Lung (tissue), 12 donors: ENCODE measurements around the gene SLC25A41. TPM values are rescaled to one million over a fixed set of nuclear protein-coding genes. Genes with fewer than 3 reads are reported as not detected.

Experiments
- ATAC-seq: fragments of 200-7000 bp; cut with Tn5 transposase; one replicate; pipeline ENCODE4 v1.9.1; 2020; ENCODE audit warnings: moderate number of reproducible peaks; ENCODE audit not compliant: insufficient read depth, low FRiP score
- DNase-seq, 3 donors: peaks; one replicate each; pipeline ENCODE4 v3.0.0-alpha.2; 2013 to 2017
- H3K27ac ChIP-seq, 2 donors: one replicate each; pipeline ENCODE4 v1.5.1; 2013; ENCODE audit warnings: mild to moderate bottlenecking in 2 of 2, moderate library complexity in 2 of 2, control low read depth in 1 of 2, inconsistent platforms in 1 of 2, low read depth in 1 of 2, low read length in 1 of 2
- H3K27me3 ChIP-seq, 3 donors: one replicate each; pipeline ENCODE4 v1.5.1; 2013; ENCODE audit warnings: low read length in 2 of 3; ENCODE audit not compliant: control insufficient read depth in 3 of 3, insufficient read depth in 3 of 3
- H3K36me3 ChIP-seq, 4 donors: one replicate each; pipeline ENCODE4 v1.5.1; 2013; ENCODE audit warnings: low read length in 4 of 4, mild to moderate bottlenecking in 1 of 4, moderate library complexity in 1 of 4; ENCODE audit not compliant: control insufficient read depth in 4 of 4, insufficient read depth in 4 of 4
- H3K4me1 ChIP-seq, 5 donors: one replicate each; pipeline ENCODE4 v1.5.1; 2013; ENCODE audit warnings: low read length in 5 of 5, mild to moderate bottlenecking in 2 of 5, moderate library complexity in 1 of 5; ENCODE audit not compliant: control insufficient read depth in 5 of 5, insufficient read depth in 5 of 5
- H3K4me3 ChIP-seq: one replicate; pipeline ENCODE4 v1.5.1; 2013; ENCODE audit warnings: mild to moderate bottlenecking, control low read depth, moderate library complexity
- H3K9ac ChIP-seq, 2 donors: one replicate each; pipeline ENCODE4 v1.5.1; 2013; ENCODE audit warnings: low read length in 2 of 2, control low read depth in 1 of 2; ENCODE audit not compliant: insufficient read depth in 1 of 2
- H3K9me3 ChIP-seq, 4 donors: one replicate each; pipeline ENCODE4 v1.5.1; 2013; ENCODE audit warnings: low read length in 3 of 4, mild to moderate bottlenecking in 1 of 4, moderate library complexity in 1 of 4; ENCODE audit not compliant: control insufficient read depth in 4 of 4, insufficient read depth in 3 of 4
- WGBS, 2 donors: extraction: QIAGEN DNeasy Blood & Tissue Kit; methylation state at CpG; one replicate each; pipeline ENCODE4 v1.1.7; 2013; 5-methylcytosine and 5-hydroxymethylcytosine counted together
- polyA plus RNA-seq, 2 donors: library from polyadenylated mRNA; stranded (reverse); fragments of 200-250 nt; gene quantifications; one replicate each; pipeline ENCODE4 v1.2.1, GENCODE V29; 2013
- total RNA-seq, 2 donors: library from RNA; depleted of rRNA in 1 of 2; stranded (reverse); fragments of >200 nt in 1 of 2; gene quantifications; one replicate each; pipeline ENCODE4 v1.2.1, GENCODE V29; 2014 to 2021
- TF ChIP-seq, protein P1 (sequence below): IDR thresholded peaks from 2 replicates; pipeline ENCODE4 v1.5.1; 2012; ENCODE audit warnings: mild to moderate bottlenecking; ENCODE audit errors: control extremely low read depth, extremely low read depth
- donor health status: control.
- donor health status: control.
- donor health status: Bipolar disorder and iron deficiency.
- donor health status: healthy.
- donor health status: DM: yes; HTN: yes; CAD: no.

The SLC25A41 gene
- total and polyA plus RNA-seq, 4 donors = 0.10 to 0.43 (median 0.28) TPM; not detected in 1

DNA sequence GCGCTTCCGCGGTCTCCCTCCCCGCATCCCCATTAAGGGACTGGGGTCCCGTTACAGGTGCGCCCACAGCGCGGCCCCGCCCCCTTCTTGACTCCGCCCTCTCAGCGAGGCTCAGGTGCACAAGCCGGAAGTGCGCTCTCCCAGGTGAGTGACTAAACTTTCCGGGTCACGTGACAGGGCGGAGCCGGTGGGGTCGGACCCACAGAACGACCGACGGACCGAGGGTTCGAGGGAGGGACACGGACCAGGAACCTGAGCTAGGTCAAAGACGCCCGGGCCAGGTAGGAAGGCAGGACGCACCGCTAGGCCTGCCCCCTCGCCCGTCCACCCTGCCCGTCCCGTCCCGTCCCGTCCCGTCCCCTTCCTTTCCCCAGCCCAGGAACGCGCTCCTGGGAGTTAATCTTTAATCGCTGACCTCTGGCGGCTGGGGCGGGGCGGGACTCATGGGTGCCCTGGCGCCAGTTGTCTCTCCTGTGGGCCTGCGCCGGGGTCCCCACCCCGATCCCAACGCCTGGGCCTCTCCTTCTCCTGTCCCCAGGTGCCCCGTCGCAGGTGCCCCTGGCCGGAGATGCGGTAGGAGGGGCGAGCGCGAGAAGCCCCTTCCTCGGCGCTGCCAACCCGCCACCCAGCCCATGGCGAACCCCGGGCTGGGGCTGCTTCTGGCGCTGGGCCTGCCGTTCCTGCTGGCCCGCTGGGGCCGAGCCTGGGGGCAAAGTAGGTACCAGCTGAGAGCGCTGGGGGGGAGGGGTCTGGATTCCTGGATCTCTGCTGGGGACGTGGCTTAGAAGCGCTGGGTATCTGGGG lies 30.7 kb upstream of the SLC25A41 start, which contains the start of gene CRB3:
CRB3 (plus strand) TSS at position 202 of the 804 bp plus-strand sequence; CDS start at position 633, 431 bp downstream.
- H3K4me3 ChIP-seq = peak within 1 kb of the TSS; percentile 41
- H3K27ac ChIP-seq = peak within 1 kb of the TSS in 1 of 2 donors; percentile 83
- no peaks in the 10 kb centered on the region for H3K36me3 ChIP-seq
- ATAC-seq = peak; percentile 20
- no peaks in the 10 kb centered on the region for H3K9me3 ChIP-seq
- peak; percentile 61 to 84 (median 82) for DNase-seq
- 6 to 10% methylated on average over 62 to 65 of the region's 65 CpGs for WGBS, 2 donors
- TF ChIP-seq, protein P1, sequence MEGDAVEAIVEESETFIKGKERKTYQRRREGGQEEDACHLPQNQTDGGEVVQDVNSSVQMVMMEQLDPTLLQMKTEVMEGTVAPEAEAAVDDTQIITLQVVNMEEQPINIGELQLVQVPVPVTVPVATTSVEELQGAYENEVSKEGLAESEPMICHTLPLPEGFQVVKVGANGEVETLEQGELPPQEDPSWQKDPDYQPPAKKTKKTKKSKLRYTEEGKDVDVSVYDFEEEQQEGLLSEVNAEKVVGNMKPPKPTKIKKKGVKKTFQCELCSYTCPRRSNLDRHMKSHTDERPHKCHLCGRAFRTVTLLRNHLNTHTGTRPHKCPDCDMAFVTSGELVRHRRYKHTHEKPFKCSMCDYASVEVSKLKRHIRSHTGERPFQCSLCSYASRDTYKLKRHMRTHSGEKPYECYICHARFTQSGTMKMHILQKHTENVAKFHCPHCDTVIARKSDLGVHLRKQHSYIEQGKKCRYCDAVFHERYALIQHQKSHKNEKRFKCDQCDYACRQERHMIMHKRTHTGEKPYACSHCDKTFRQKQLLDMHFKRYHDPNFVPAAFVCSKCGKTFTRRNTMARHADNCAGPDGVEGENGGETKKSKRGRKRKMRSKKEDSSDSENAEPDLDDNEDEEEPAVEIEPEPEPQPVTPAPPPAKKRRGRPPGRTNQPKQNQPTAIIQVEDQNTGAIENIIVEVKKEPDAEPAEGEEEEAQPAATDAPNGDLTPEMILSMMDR = no peak
- peaks cover 0 to 11% (median 7%) of the 10 kb centered on the region in 3 donors for H3K27me3 ChIP-seq
- peak within 1 kb of the TSS in 1 of 2 donors; percentile 16 for H3K9ac ChIP-seq
- peaks cover 0 to 3% (median 0%) of the 10 kb centered on the region in 5 donors for H3K4me1 ChIP-seq

DNA sequence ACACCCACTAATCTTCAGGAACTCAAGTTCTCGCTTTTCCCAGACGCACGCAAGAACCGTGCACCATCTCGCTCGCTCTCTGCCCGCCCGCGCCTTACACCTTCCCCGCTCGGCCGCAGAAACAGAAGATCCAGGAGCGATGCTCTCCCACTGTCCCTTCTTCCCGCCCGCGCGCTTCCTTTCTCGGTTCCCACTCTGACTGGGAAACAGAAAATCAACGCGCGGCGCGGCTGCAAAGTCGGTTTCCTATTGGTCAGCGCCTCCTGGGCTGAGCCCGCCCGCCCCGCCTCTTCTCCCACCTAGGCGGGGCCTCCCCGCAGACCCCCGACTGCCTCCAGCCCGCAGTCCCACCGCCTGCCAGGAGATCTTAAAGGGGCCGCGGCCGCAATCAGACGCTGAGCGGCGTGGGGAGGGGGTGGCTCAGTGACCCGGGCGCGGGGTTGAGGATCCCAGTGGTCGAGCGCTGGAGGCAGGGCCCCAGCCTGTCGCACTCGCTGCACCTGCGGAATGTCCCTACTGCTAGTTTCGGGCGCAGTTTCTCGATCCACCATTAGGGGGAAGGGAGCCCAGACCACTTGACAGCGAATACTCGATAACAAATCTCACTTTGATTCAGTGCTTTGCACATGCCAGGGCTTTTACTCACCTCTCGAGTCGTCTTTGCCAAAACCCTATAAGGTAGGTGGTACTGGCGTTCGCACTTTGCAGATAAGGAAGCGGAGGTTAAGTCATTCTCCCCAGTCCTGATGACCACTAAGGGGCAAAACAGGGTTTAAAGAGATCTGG lies 26.7 kb upstream of the SLC25A41 start:
- Histone ChIP-seq H3K9me3 (no peaks in the 10 kb centered on the region), H3K4me3 (peak overlapping the region; percentile 65), H3K27me3 (peaks cover 0 to 7% (median 4%) of the 10 kb centered on the region in 3 donors), H3K36me3 (peaks cover 0 to 3% (median 0%) of the 10 kb centered on the region in 4 donors), H3K27ac (peak overlapping the region; percentile 81 to 93), H3K9ac (peak overlapping the region in 1 of 2 donors; percentile 61), H3K4me1 (peaks cover 0 to 10% (median 0%) of the 10 kb centered on the region in 5 donors)
- TF ChIP-seq, protein P1 = peak; percentile 39
- DNase-seq = peak; percentile 98 to 99 (median 99)
- peak; percentile 87 for ATAC-seq
- WGBS, 2 donors = 0% methylated on average over 57 of the region's 57 CpGs

DNA sequence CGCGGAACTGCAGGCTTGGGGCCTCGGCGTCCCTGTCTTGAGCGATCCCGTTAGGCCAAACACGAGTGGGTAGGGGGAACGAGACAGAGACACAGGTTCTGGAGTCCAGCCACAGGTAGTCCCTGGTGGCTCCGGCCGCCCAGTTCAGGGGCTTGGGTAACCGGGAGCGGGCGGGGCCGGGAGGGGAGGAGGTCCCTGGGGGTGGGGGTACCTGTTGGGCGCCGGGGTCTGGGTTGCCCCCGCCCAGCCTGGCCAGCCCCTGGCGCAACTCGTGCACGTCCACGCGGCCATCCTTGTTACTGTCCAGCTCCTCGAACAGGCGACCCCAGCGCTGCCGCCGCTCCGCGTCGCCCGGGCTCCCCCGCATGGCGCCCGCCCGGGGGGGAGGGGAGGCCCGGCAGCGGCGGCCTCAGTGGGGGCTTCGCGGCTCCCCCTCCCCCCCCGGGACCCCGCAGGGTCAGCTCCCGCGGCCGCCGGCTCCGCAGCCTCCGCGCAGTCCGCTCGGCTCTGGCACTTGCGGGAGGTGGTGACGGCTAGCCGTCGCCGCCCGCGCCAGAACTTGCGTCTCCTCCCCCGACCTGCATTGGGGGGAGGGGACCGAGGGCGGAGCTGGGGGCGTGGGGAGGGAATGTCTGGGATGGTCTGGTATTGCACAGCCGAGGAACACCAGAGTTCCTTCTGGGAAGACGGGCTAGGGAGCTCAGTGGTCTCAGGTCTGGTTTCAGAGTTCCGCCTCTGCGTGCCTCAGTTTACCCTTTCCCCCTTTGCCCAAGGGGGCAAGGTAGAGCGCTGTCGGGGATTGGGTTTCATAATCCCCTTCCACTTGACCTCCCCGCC lies 25.9 kb upstream of the SLC25A41 start, which contains the start of gene SLC25A23:
SLC25A23 (minus strand) TSS at position 531 of the 837 bp plus-strand sequence; CDS start at position 367, 164 bp downstream.
- H3K4me3 ChIP-seq = peak within 1 kb of the TSS; percentile 65
- H3K9me3 ChIP-seq = peaks cover 0 to 2% (median 0%) of the 10 kb centered on the region in 4 donors
- peaks cover 0 to 4% (median 0%) of the 10 kb centered on the region in 3 donors for H3K27me3 ChIP-seq
- peaks cover 0 to 7% (median 5%) of the 10 kb centered on the region in 4 donors for H3K36me3 ChIP-seq
- ATAC-seq = peak; percentile 55
- peak; percentile 85 to 89 (median 85) for DNase-seq
- WGBS, 2 donors = 3 to 9% methylated on average over 36 to 69 of the region's 70 CpGs
- peaks cover 0 to 10% (median 0%) of the 10 kb centered on the region in 5 donors for H3K4me1 ChIP-seq
- peak within 1 kb of the TSS; percentile 39 to 61 for H3K9ac ChIP-seq
- TF ChIP-seq, protein P1 = no peak
- H3K27ac ChIP-seq = peak within 1 kb of the TSS; percentile 81 to 93
